GM23338 (cell line): ENCODE results near the gene CABP2. TPM values are rescaled to one million over a fixed set of nuclear protein-coding genes. Genes with fewer than 3 reads are reported as not detected.

Experiments used
- ATAC-seq: fragments of 200-7000 bp; cut with Tn5 transposase; 3 replicates; pipeline ENCODE4 v1.9.1; 2020
- DNase-seq: peaks from one replicate; pipeline ENCODE4 v3.0.0-alpha.2; 2015; ENCODE audit warnings: low spot score
- H2AFZ ChIP-seq: fragments of 200-600 bp; sonication (generic); 2 replicates; pipeline ENCODE4 v1.8.0; 2016; ENCODE audit warnings: antibody characterized with exemption, mild to moderate bottlenecking, moderate library complexity
- H3F3A ChIP-seq: fragments of 200-600 bp; sonication (generic); replicated peaks from 2 replicates; pipeline ENCODE4 v1.8.0; 2017; ENCODE audit warnings: antibody characterized with exemption, mixed run types, low read depth
- H3K27ac ChIP-seq: fragments of 200-600 bp; sonication (generic); 2 replicates; pipeline ENCODE4 v1.6.1; 2016; ENCODE audit warnings: low read depth
- H3K27me3 ChIP-seq: fragments of 200-600 bp; sonication (generic); 2 replicates; pipeline ENCODE4 v1.8.0; 2016; ENCODE audit warnings: mild to moderate bottlenecking, mixed run types, moderate library complexity; ENCODE audit not compliant: insufficient read depth
- H3K36me3 ChIP-seq: fragments of 200-600 bp; sonication (generic); 2 replicates; pipeline ENCODE4 v1.8.0; 2016; ENCODE audit warnings: mild to moderate bottlenecking; ENCODE audit not compliant: insufficient read depth
- H3K4me1 ChIP-seq: fragments of 200-600 bp; sonication (generic); 2 replicates; pipeline ENCODE4 v1.8.0; 2016; ENCODE audit warnings: mild to moderate bottlenecking, moderate library complexity; ENCODE audit not compliant: insufficient read depth
- H3K4me2 ChIP-seq: fragments of 200-600 bp; sonication (generic); 2 replicates; pipeline ENCODE4 v1.7.1; 2017; ENCODE audit warnings: mixed run types
- H3K4me3 ChIP-seq: fragments of 200-600 bp; sonication (generic); 2 replicates; pipeline ENCODE4 v1.6.1; 2016; ENCODE audit warnings: mixed run types
- H3K79me2 ChIP-seq: fragments of 200-600 bp; sonication (generic); replicated peaks from 2 replicates; pipeline ENCODE4 v1.8.0; 2017; ENCODE audit warnings: mild to moderate bottlenecking; ENCODE audit not compliant: insufficient read depth
- H3K9me2 ChIP-seq: fragments of 200-600 bp; sonication (generic); 2 replicates; pipeline ENCODE4 v1.8.0; 2017; ENCODE audit not compliant: insufficient read depth
- H4K20me1 ChIP-seq: fragments of 200-600 bp; sonication (generic); replicated peaks from 2 replicates; pipeline ENCODE4 v1.8.0; 2017; ENCODE audit warnings: mild to moderate bottlenecking; ENCODE audit not compliant: insufficient read depth
- H3K27ac Mint-ChIP-seq: 2 replicates; pipeline ENCODE4 v1.8.0; 2020; ENCODE audit warnings: inconsistent platforms, mild to moderate bottlenecking, moderate library complexity, mixed read lengths
- H3K27me3 Mint-ChIP-seq: 3 replicates; pipeline ENCODE4 v1.8.0; 2022; ENCODE audit warnings: low read depth, mild to moderate bottlenecking, moderate library complexity, mixed read lengths, inconsistent platforms; ENCODE audit not compliant: insufficient read depth, poor library complexity
- H3K36me3 Mint-ChIP-seq: 3 replicates; pipeline ENCODE4 v1.8.0; 2021; ENCODE audit warnings: low read depth, mild to moderate bottlenecking, inconsistent platforms, moderate library complexity, mixed read lengths
- H3K4me1 Mint-ChIP-seq: 3 replicates; pipeline ENCODE4 v1.8.0; 2020; ENCODE audit warnings: mild to moderate bottlenecking, inconsistent platforms, mixed read lengths
- H3K4me3 Mint-ChIP-seq: 3 replicates; pipeline ENCODE4 v1.8.0; 2021; ENCODE audit warnings: moderate library complexity, mild to moderate bottlenecking, inconsistent platforms, mixed read lengths
- H3K9me3 Mint-ChIP-seq: 3 replicates; pipeline ENCODE4 v1.8.0; 2020; ENCODE audit warnings: moderate library complexity, mild to moderate bottlenecking, inconsistent platforms, mixed read lengths
- CREB1 ChIP-seq: fragments of 250-450 bp; sonication (Bioruptor Pico); IDR thresholded peaks from 2 replicates; pipeline ENCODE4 v1.5.0; 2020; ENCODE audit warnings: low read depth, mild to moderate bottlenecking, moderate library complexity
- EZH2phosphoT487 ChIP-seq: fragments of 200-600 bp; sonication (generic); IDR thresholded peaks from one replicate; pipeline ENCODE4 v1.8.1; 2018; ENCODE audit warnings: antibody characterized with exemption; ENCODE audit not compliant: unreplicated experiment
- JUNB ChIP-seq: IDR thresholded peaks from one replicate; pipeline ENCODE4 v1.6.1; 2016; ENCODE audit warnings: antibody characterized with exemption; ENCODE audit not compliant: unreplicated experiment
- NANOG ChIP-seq: IDR thresholded peaks from 2 replicates; pipeline ENCODE4 v1.6.1; 2016; ENCODE audit warnings: antibody characterized with exemption, borderline replicate concordance
- REST ChIP-seq: IDR thresholded peaks from one replicate; pipeline ENCODE4 v1.6.1; 2018; ENCODE audit warnings: antibody characterized with exemption; ENCODE audit not compliant: unreplicated experiment
- STAT1 ChIP-seq: IDR thresholded peaks from one replicate; pipeline ENCODE4 v1.6.1; 2016; ENCODE audit warnings: antibody characterized with exemption; ENCODE audit not compliant: unreplicated experiment
- ZNF114 ChIP-seq: fragments of 250-450 bp; sonication (Bioruptor Pico); IDR thresholded peaks from 2 replicates; pipeline ENCODE4 v1.5.0; 2020; ENCODE audit warnings: mild to moderate bottlenecking, moderate library complexity
- polyA plus RNA-seq: library from polyadenylated mRNA; unstranded; fragments of >200 nt; fragmentation: Nextera tagmentation; extraction: Ambion mirVana; gene quantifications from 2 replicates; pipeline ENCODE4 v1.2.1, GENCODE V29; 2016
- total RNA-seq: library from RNA; depleted of rRNA; stranded (reverse); fragments of >200 nt; shearing (Covaris generic); gene quantifications from 2 replicates; pipeline ENCODE4 v1.2.3, GENCODE V29; 2014
- TF ChIP-seq, protein P1 (sequence below), 2 experiments: fragments of 200-600 bp in 1 of 2; sonication (generic) in 1 of 2; conservative IDR thresholded peaks; 2 replicates each; pipeline versions ENCODE4 v1.5.1 to v1.6.1; 2016 to 2017; ENCODE audit warnings: antibody characterized with exemption in 2 of 2, low read depth in 2 of 2, mild to moderate bottlenecking in 2 of 2, moderate library complexity in 1 of 2
- TF ChIP-seq, protein P2 (sequence below): fragments of 250-450 bp; sonication (Bioruptor Pico); IDR thresholded peaks from 2 replicates; pipeline ENCODE4 v1.5.0; 2020; ENCODE audit warnings: mild to moderate bottlenecking, moderate library complexity
- TF ChIP-seq, protein P3 (sequence below): IDR thresholded peaks from 2 replicates; pipeline ENCODE4 v1.6.1; 2016; ENCODE audit warnings: antibody characterized with exemption

CABP2 gene
- total and polyA plus RNA-seq, 2 experiments from 2014 or later: not detected

GRCh38 chr11:67551127-67551526 lies 27.9 kb upstream of the CABP2 start (continued):
- TF ChIP-seq, protein P1, sequence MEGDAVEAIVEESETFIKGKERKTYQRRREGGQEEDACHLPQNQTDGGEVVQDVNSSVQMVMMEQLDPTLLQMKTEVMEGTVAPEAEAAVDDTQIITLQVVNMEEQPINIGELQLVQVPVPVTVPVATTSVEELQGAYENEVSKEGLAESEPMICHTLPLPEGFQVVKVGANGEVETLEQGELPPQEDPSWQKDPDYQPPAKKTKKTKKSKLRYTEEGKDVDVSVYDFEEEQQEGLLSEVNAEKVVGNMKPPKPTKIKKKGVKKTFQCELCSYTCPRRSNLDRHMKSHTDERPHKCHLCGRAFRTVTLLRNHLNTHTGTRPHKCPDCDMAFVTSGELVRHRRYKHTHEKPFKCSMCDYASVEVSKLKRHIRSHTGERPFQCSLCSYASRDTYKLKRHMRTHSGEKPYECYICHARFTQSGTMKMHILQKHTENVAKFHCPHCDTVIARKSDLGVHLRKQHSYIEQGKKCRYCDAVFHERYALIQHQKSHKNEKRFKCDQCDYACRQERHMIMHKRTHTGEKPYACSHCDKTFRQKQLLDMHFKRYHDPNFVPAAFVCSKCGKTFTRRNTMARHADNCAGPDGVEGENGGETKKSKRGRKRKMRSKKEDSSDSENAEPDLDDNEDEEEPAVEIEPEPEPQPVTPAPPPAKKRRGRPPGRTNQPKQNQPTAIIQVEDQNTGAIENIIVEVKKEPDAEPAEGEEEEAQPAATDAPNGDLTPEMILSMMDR (conservative IDR thresholded peaks at IDR 0.05; ENCODE audit: low read depth in 2 of 2): no peak
- TF ChIP-seq CREB1 (CRISPR knock-in tag) (no peak), REST (no peak)

DNA sequence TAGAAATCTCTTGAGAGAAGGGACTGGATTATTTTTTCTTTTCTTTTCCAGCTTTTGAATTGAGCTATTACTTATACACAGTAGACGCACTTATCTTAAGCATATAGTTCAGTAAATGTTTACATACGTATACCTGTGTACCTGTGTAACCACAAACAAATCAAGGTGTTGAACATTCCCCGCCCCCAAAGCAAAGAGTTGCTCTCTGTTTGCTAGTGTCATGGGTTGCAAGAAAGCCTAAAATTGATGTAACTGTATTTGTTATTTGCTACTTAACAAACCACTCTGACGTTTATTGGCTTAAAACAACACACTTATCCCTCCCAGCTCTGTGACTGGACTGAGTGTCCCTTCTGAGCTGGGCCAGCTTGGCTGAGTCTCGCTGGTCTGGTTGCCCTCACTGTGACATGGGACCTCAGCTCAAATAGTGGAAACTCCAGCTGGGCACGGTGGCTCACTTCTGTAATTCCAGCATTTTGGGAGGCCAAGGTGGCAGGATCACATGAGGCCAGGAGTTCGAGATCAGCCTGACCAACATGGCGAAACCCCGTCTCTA lies 25.4 kb upstream of the CABP2 start:
- no peaks in the 10 kb centered on the region for H3K4me1 Mint-ChIP-seq
- ATAC-seq (no peak), DNase-seq (no peak)
- H3K36me3 ChIP-seq: no peaks in the 10 kb centered on the region
- H2AFZ ChIP-seq: no peak overlapping the region
- H3K9me2 ChIP-seq: no peaks in the 10 kb centered on the region
- no peak overlapping the region for H3K27ac ChIP-seq
- H3K36me3 Mint-ChIP-seq: peaks cover 13% of the 10 kb centered on the region; the same call in 1 of the 3 replicates
- no peak overlapping the region for H3K4me3 Mint-ChIP-seq
- H3K27ac Mint-ChIP-seq: no peak overlapping the region
- no peaks in the 10 kb centered on the region for H4K20me1 ChIP-seq
- no peaks in the 10 kb centered on the region for H3F3A ChIP-seq
- H3K79me2 ChIP-seq: no peaks in the 10 kb centered on the region
- H3K27me3 Mint-ChIP-seq: peaks cover 3% of the 10 kb centered on the region
- peaks cover 31% of the 10 kb centered on the region for H3K9me3 Mint-ChIP-seq
- H3K4me1 ChIP-seq: no peaks in the 10 kb centered on the region
- no peaks in the 10 kb centered on the region for H3K27me3 ChIP-seq
- no peak overlapping the region for H3K4me2 ChIP-seq
- no peak overlapping the region for H3K4me3 ChIP-seq
- TF ChIP-seq ZNF114 (CRISPR knock-in tag): no peak
- TF ChIP-seq, protein P2, sequence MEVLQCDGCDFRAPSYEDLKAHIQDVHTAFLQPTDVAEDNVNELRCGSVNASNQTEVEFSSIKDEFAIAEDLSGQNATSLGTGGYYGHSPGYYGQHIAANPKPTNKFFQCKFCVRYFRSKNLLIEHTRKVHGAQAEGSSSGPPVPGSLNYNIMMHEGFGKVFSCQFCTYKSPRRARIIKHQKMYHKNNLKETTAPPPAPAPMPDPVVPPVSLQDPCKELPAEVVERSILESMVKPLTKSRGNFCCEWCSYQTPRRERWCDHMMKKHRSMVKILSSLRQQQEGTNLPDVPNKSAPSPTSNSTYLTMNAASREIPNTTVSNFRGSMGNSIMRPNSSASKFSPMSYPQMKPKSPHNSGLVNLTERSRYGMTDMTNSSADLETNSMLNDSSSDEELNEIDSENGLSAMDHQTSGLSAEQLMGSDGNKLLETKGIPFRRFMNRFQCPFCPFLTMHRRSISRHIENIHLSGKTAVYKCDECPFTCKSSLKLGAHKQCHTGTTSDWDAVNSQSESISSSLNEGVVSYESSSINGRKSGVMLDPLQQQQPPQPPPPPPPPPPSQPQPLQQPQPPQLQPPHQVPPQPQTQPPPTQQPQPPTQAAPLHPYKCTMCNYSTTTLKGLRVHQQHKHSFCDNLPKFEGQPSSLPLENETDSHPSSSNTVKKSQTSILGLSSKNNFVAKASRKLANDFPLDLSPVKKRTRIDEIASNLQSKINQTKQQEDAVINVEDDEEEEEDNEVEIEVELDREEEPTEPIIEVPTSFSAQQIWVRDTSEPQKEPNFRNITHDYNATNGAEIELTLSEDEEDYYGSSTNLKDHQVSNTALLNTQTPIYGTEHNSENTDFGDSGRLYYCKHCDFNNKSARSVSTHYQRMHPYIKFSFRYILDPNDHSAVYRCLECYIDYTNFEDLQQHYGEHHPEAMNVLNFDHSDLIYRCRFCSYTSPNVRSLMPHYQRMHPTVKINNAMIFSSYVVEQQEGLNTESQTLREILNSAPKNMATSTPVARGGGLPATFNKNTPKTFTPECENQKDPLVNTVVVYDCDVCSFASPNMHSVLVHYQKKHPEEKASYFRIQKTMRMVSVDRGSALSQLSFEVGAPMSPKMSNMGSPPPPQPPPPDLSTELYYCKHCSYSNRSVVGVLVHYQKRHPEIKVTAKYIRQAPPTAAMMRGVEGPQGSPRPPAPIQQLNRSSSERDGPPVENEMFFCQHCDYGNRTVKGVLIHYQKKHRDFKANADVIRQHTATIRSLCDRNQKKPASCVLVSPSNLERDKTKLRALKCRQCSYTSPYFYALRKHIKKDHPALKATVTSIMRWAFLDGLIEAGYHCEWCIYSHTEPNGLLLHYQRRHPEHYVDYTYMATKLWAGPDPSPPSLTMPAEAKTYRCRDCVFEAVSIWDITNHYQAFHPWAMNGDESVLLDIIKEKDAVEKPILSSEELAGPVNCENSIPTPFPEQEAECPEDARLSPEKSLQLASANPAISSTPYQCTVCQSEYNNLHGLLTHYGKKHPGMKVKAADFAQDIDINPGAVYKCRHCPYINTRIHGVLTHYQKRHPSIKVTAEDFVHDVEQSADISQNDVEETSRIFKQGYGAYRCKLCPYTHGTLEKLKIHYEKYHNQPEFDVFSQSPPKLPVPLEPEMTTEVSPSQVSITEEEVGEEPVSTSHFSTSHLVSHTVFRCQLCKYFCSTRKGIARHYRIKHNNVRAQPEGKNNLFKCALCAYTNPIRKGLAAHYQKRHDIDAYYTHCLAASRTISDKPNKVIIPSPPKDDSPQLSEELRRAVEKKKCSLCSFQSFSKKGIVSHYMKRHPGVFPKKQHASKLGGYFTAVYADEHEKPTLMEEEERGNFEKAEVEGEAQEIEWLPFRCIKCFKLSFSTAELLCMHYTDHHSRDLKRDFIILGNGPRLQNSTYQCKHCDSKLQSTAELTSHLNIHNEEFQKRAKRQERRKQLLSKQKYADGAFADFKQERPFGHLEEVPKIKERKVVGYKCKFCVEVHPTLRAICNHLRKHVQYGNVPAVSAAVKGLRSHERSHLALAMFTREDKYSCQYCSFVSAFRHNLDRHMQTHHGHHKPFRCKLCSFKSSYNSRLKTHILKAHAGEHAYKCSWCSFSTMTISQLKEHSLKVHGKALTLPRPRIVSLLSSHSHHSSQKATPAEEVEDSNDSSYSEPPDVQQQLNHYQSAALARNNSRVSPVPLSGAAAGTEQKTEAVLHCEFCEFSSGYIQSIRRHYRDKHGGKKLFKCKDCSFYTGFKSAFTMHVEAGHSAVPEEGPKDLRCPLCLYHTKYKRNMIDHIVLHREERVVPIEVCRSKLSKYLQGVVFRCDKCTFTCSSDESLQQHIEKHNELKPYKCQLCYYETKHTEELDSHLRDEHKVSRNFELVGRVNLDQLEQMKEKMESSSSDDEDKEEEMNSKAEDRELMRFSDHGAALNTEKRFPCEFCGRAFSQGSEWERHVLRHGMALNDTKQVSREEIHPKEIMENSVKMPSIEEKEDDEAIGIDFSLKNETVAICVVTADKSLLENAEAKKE: no peak
- TF ChIP-seq JUNB: no peak
- TF ChIP-seq, protein P3, sequence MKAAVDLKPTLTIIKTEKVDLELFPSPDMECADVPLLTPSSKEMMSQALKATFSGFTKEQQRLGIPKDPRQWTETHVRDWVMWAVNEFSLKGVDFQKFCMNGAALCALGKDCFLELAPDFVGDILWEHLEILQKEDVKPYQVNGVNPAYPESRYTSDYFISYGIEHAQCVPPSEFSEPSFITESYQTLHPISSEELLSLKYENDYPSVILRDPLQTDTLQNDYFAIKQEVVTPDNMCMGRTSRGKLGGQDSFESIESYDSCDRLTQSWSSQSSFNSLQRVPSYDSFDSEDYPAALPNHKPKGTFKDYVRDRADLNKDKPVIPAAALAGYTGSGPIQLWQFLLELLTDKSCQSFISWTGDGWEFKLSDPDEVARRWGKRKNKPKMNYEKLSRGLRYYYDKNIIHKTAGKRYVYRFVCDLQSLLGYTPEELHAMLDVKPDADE: no peak
- no peak for TF ChIP-seq NANOG
- no peak for TF ChIP-seq EZH2phosphoT487
- TF ChIP-seq STAT1: no peak
- TF ChIP-seq, protein P1 (conservative IDR thresholded peaks at IDR 0.05; ENCODE audit: low read depth in 2 of 2): no peak
